ENCODE results near the gene ADAMTS2.

The ADAMTS2 gene

DNA sequence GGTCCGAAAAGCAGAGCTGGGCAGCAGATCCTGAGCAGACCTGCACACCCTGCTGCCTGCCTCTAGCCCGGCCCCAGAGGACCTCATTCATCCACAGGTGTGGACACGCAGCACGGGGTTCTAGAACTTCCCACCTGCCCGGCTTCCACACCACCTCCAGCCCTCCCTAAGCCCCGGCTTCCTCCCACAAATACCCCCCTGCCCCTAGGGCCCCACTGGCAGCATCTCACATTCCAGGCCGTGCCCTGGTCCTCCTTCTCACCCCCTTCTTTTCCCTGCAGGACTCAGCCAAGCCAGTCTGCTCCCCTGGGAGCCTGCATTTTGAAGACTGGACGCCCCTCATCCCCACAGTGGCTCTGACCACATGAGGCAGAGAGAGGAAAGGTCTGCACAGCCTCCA is 138.9 kb downstream of the ADAMTS2 start:
- no peak overlapping the region for H3K4me3 ChIP-seq (ENCODE audit: low read length)
- peaks cover 4% of the 10 kb centered on the region; the same call in 1 of the 2 replicates for H3K4me1 ChIP-seq (ENCODE audit: insufficient read depth, low read length)
- H3K27me3 ChIP-seq (ENCODE audit: insufficient read depth, low read length) = no peaks in the 10 kb centered on the region
- no peaks in the 10 kb centered on the region for H3K9me3 ChIP-seq (ENCODE audit: insufficient read depth, low read depth, low read length)
- no peak overlapping the region for H3K27ac ChIP-seq (ENCODE audit: low read depth, low read length)
- WGBS = 84% methylated on average over 8 of the region's 8 CpGs
- no peak overlapping the region; the same call in 1 of the 2 replicates for H3K9ac ChIP-seq (ENCODE audit: low read depth, low read length)
- H3K36me3 ChIP-seq (ENCODE audit: insufficient read depth, low read length) = no peaks in the 10 kb centered on the region

DNA sequence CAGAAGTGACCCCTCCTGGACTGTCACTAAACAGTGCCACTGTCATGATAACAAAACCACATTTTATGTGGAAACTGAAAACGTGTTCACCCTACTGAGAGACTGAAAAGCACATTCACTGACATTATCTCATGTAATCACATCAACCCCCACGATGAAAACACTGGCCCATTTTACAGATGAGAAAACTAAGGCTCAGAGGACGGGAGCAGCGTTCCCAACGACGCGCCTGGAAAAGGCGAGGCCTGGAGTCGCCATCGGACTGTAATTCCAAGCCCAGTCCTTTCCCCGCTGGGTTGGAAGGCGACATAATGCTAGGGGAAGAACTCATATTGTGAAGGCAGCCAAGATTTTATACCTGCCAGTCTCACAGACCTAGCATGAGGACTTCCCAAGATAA is 140.0 kb downstream of the ADAMTS2 start:
- WGBS = 92% methylated on average over 12 of the region's 12 CpGs
- Histone ChIP-seq H3K4me1 (ENCODE audit: insufficient read depth, low read length) (peaks cover 4% of the 10 kb centered on the region; the same call in 1 of the 2 replicates), H3K27ac (ENCODE audit: low read depth, low read length) (no peak overlapping the region), H3K4me3 (ENCODE audit: low read length) (no peak overlapping the region), H3K36me3 (ENCODE audit: insufficient read depth, low read length) (no peaks in the 10 kb centered on the region), H3K27me3 (ENCODE audit: insufficient read depth, low read length) (no peaks in the 10 kb centered on the region), H3K9ac (ENCODE audit: low read depth, low read length) (no peak overlapping the region), H3K9me3 (ENCODE audit: insufficient read depth, low read depth, low read length) (no peaks in the 10 kb centered on the region)

DNA sequence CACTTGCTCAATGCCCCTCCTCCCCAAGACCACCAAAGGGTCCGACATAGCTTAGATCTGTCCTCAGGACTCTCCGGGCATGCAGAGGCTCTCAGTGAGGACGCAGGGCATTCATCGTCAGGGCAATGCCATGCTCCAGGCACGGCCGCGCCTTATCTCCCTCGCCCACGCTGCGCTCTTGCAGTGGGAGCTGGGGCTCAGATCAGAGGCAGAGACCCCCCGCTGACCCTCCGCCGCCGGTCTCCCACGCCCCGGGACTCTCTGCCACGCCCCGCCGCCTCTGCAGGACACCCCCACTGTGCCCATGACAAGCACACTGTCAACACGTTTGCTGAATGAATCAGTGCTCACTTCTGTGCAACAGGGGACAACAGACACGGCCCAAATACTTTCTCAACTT is 140.7 kb downstream of the ADAMTS2 start:
- Histone ChIP-seq H3K9ac (ENCODE audit: low read depth, low read length) (no peak overlapping the region), H3K9me3 (ENCODE audit: insufficient read depth, low read depth, low read length) (no peaks in the 10 kb centered on the region), H3K4me3 (ENCODE audit: low read length) (no peak overlapping the region), H3K27me3 (ENCODE audit: insufficient read depth, low read length) (no peaks in the 10 kb centered on the region), H3K36me3 (ENCODE audit: insufficient read depth, low read length) (no peaks in the 10 kb centered on the region), H3K27ac (ENCODE audit: low read depth, low read length) (no peak overlapping the region), H3K4me1 (ENCODE audit: insufficient read depth, low read length) (peaks cover 4% of the 10 kb centered on the region; the same call in 1 of the 2 replicates)
- WGBS = 87% methylated on average over 21 of the region's 21 CpGs

DNA sequence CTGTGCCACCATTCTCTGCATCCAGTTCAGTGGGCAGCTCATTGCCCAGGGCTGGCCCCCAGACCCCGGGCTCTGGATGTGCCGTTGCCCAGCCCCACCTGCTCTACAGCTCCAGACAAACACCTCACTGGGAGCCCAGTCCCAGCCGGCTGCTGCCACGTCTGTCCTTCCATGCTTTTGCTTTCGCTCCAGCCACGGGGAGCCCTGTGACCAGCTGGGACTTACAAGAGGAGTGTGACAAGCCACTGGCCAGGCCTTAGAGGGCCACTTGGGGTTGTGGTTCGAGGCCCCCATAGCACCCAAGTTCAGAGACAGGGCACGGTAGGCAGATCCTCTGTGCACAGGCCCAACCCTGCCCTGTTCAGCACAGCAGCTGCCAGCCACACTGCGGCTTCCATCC is 142.0 kb downstream of the ADAMTS2 start:
- no peaks in the 10 kb centered on the region for H3K27me3 ChIP-seq (ENCODE audit: insufficient read depth, low read length)
- H3K4me3 ChIP-seq (ENCODE audit: low read length) = no peak overlapping the region
- H3K4me1 ChIP-seq (ENCODE audit: insufficient read depth, low read length) = peaks cover 4% of the 10 kb centered on the region; the same call in 1 of the 2 replicates
- no peaks in the 10 kb centered on the region for H3K36me3 ChIP-seq (ENCODE audit: insufficient read depth, low read length)
- no peak overlapping the region for H3K9ac ChIP-seq (ENCODE audit: low read depth, low read length)
- H3K27ac ChIP-seq (ENCODE audit: low read depth, low read length) = no peak overlapping the region
- WGBS = 93% methylated on average over 9 of the region's 9 CpGs
- H3K9me3 ChIP-seq (ENCODE audit: insufficient read depth, low read depth, low read length) = no peaks in the 10 kb centered on the region

DNA sequence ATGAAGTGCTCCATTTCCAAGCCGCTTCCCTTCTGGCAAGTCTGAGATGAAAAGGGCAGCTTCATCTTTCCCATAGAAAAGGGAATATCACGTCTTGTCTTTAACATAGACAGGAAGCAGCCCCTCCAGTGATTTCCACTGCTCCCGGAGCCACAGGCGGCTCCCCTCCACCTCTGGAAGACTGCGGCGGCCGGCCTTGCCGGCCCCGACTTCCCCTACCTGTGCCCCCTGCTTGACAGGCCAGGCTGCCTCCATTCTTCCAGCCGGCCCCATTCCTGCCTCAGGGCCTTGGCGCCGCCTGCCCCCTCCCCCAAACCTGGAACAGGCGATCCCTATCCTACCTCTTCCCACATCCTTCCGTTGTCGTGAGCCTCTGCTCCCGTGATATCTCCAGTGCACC is 143.3 kb downstream of the ADAMTS2 start:
- H3K27ac ChIP-seq (ENCODE audit: low read depth, low read length) = no peak overlapping the region

DNA sequence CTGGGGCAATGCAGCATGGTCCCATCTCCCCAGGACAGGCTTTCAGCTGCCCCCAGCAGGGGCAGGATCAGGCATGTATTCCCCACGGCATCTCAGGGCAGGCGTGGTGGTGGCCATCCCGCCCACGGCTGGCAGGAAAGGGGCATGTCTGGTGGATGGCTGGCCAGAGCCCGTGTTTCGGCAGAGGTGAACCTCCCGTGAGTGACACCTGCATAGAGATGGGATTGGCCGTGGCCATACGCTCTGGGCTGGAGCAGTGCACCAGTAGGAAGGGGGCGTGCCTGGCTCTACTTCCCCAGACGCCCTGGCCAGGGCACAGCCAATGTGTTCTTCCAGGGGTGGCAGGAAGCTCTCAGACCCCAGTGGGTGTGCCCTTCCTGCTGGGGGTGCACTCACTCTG is 146.0 kb downstream of the ADAMTS2 start:
- 94% methylated on average over 11 of the region's 11 CpGs for WGBS
- H3K4me1 ChIP-seq (ENCODE audit: insufficient read depth, low read length) = no peaks in the 10 kb centered on the region
- H3K27me3 ChIP-seq (ENCODE audit: insufficient read depth, low read length) = no peaks in the 10 kb centered on the region
- no peak overlapping the region for H3K9ac ChIP-seq (ENCODE audit: low read depth, low read length)
- no peak overlapping the region for H3K27ac ChIP-seq (ENCODE audit: low read depth, low read length)
- no peak overlapping the region for H3K4me3 ChIP-seq (ENCODE audit: low read length)
- H3K36me3 ChIP-seq (ENCODE audit: insufficient read depth, low read length) = no peaks in the 10 kb centered on the region
- no peaks in the 10 kb centered on the region for H3K9me3 ChIP-seq (ENCODE audit: insufficient read depth, low read depth, low read length)

More for the DNA sequence above, 143.3 kb downstream of the ADAMTS2 start:
- H3K9ac ChIP-seq (ENCODE audit: low read depth, low read length) = no peak overlapping the region
- no peaks in the 10 kb centered on the region for H3K36me3 ChIP-seq (ENCODE audit: insufficient read depth, low read length)
- peaks cover 2% of the 10 kb centered on the region; the same call in 1 of the 2 replicates for H3K4me1 ChIP-seq (ENCODE audit: insufficient read depth, low read length)
- 88% methylated on average over 16 of the region's 16 CpGs for WGBS
- no peak overlapping the region for H3K4me3 ChIP-seq (ENCODE audit: low read length)
- no peaks in the 10 kb centered on the region for H3K9me3 ChIP-seq (ENCODE audit: insufficient read depth, low read depth, low read length)
- H3K27me3 ChIP-seq (ENCODE audit: insufficient read depth, low read length) = no peaks in the 10 kb centered on the region

DNA sequence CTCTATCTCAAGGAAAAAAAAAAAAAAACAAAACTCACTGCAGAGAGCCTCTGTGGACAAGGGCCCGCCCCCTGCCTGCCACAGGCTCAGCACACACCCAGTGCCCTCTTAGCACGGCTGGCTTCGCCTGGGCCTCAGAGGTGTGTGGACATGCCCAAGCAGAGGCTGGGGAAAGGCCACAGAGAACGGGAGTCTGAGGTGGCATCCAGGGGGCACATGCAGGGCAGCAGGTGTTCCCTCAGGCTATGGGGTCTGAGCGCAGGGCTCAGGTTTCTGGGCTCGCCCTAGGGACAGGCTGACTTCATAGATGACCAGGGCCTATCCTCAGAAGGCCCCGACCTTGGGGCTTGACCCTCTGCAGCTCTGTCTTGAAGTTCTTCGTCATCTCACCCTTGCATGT is 146.4 kb downstream of the ADAMTS2 start:
- no peaks in the 10 kb centered on the region for H3K27me3 ChIP-seq (ENCODE audit: insufficient read depth, low read length)
- H3K4me1 ChIP-seq (ENCODE audit: insufficient read depth, low read length) = no peaks in the 10 kb centered on the region
- no peaks in the 10 kb centered on the region for H3K36me3 ChIP-seq (ENCODE audit: insufficient read depth, low read length)
- 92% methylated on average over 8 of the region's 8 CpGs for WGBS
- no peak overlapping the region for H3K27ac ChIP-seq (ENCODE audit: low read depth, low read length)
- no peaks in the 10 kb centered on the region for H3K9me3 ChIP-seq (ENCODE audit: insufficient read depth, low read depth, low read length)
- H3K9ac ChIP-seq (ENCODE audit: low read depth, low read length) = no peak overlapping the region
- no peak overlapping the region for H3K4me3 ChIP-seq (ENCODE audit: low read length)

DNA sequence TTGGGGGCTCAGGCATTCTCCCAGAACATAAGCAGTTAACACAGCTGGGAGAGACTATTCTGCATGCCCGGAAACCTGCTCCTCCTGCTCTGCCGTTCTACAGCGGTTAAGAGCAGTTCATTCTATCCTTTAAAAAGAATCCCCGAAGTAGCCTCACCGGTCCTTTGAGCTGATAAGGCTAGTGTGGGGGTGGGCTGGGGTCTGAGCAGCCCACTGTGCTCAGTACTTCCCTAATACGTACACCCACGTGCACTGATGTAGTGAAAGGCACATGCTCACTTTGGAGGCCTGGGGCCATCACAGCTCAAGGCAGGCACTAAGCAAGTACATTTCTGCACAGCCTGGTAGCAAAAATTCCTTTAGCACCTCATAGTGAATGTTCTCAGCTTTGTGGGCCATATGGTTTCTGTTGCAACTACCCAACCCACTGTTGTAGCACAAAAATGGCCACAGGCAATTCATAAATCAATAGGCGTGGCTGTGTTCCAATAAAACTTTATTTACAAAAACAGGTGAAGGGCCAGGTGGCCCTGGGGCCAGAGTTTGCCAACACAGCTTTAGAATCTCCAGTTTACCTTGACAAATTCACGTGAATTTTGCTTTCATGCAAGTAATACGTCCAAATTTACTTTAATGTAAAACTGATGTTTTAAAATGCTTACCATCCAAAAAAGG is 148.7 kb downstream of the ADAMTS2 start:
- Histone ChIP-seq H3K9ac (ENCODE audit: low read depth, low read length) (no peak overlapping the region), H3K27me3 (ENCODE audit: insufficient read depth, low read length) (no peaks in the 10 kb centered on the region), H3K27ac (ENCODE audit: low read depth, low read length) (no peak overlapping the region), H3K9me3 (ENCODE audit: insufficient read depth, low read depth, low read length) (no peaks in the 10 kb centered on the region), H3K4me1 (ENCODE audit: insufficient read depth, low read length) (no peaks in the 10 kb centered on the region), H3K4me3 (ENCODE audit: low read length) (no peak overlapping the region), H3K36me3 (ENCODE audit: insufficient read depth, low read length) (no peaks in the 10 kb centered on the region)
- WGBS = 92% methylated on average over 10 of the region's 10 CpGs

DNA sequence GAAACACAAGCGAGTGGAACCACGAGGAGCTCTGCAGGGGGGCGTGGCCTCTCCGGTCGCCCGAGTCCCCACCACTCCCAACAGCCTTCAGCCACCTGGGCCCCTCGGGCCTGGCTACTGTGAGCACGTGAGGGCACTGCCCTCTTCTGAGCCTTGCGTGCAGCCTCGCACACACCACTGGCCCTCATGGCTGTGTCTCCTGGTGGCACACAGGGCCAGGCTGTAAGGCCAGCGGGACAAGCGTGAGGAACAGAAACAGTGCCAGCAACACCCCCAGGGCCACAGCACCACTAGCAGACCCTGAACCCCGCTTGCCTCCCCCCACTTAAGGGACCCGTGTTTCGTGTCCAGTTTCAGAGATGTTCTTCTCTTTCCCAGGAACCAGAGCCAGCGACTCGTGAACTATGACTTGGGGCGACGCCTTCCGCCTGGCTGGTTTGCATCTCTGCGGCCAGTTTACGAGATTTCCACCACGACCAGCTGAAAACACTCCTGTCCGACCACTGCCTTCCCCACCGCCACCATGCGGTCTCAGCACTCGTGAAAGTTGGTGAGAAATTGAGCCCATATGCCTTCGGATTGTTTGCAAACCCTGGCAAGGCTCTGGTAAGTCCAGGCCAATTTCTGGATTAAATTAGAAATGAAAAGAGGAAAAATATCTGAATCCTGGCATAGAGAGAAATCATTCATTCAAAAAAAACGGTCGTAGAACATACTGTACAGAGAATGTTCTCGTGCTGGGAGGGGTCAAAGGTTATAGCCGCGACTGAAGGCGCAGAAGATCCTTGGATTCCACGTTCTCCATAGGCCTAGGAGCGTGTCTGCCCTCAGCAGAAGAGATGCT is 149.5 kb downstream of the ADAMTS2 start:
- H3K27me3 ChIP-seq (ENCODE audit: insufficient read depth, low read length) = no peaks in the 10 kb centered on the region
- WGBS = 91% methylated on average over 36 of the region's 36 CpGs

DNA sequence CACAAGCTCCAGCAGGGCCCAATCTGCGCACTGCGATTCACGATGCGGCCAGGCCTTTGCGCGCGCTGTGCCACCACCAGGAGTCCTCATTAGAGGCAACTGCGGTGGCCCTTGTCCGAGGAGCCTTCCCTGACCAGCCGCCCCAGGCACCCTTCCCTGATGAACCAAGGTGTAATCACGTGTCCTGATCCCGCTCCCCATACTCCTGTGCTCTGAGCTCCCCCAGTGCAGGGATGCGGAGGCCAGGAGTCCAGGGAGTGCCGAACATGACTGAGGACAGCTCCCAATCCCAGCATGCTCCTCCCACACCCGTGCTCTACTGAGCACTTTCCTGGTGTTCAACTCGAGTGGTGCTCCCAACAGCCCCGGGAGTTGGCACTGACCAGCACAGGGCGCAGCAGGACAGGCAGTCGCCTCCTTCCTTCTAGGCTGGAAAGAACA is 150.3 kb downstream of the ADAMTS2 start:
- no peak overlapping the region; the same call in 1 of the 2 replicates for H3K9ac ChIP-seq (ENCODE audit: low read depth, low read length)
- H3K27ac ChIP-seq (ENCODE audit: low read depth, low read length) = no peak overlapping the region
- H3K36me3 ChIP-seq (ENCODE audit: insufficient read depth, low read length) = no peaks in the 10 kb centered on the region
- peaks cover 7% of the 10 kb centered on the region for H3K4me1 ChIP-seq (ENCODE audit: insufficient read depth, low read length)
- H3K27me3 ChIP-seq (ENCODE audit: insufficient read depth, low read length) = no peaks in the 10 kb centered on the region
- WGBS = 93% methylated on average over 19 of the region's 19 CpGs
- H3K4me3 ChIP-seq (ENCODE audit: low read length) = no peak overlapping the region
- H3K9me3 ChIP-seq (ENCODE audit: insufficient read depth, low read depth, low read length) = no peaks in the 10 kb centered on the region

More for the DNA sequence above, 149.5 kb downstream of the ADAMTS2 start:
- Histone ChIP-seq H3K4me1 (ENCODE audit: insufficient read depth, low read length) (peaks cover 3% of the 10 kb centered on the region), H3K9ac (ENCODE audit: low read depth, low read length) (no peak overlapping the region), H3K9me3 (ENCODE audit: insufficient read depth, low read depth, low read length) (no peaks in the 10 kb centered on the region), H3K36me3 (ENCODE audit: insufficient read depth, low read length) (no peaks in the 10 kb centered on the region), H3K4me3 (ENCODE audit: low read length) (no peak overlapping the region), H3K27ac (ENCODE audit: low read depth, low read length) (no peak overlapping the region)

DNA sequence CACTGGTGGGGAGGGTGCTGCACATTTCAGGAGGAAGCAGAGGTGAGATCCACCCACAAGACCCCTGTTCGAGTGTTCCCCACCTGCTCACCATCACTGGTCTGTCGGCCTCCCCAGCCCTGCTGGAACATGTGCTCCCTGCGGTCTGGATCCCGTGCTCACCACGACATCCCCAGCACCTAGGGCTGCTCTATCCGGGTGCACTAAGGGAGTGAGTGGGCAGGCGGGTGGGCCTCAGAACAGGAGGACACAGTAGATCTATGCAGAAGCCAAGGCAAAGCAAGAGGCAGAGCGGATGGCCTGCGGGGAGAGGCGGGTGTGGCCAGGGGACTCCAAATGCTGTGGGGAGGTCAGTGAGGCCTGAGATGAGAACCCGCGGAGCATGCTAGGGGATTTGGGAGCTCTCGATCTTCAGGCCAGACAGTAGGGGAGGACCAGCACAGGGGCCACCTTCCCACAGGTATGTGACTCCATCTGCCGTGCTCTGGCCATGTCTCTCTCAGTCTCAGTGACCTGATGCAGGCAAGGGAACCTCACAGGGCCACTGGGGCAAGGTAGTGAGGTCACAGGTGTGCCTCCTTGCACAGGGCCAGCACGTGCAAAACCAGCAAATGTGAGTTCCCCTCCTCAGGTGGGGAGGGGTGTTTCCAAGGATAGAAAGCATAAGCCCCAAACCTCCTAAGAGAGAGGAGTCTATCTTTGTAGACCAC is 150.9 kb downstream of the ADAMTS2 start:
- Histone ChIP-seq H3K9me3 (ENCODE audit: insufficient read depth, low read depth, low read length) (no peaks in the 10 kb centered on the region), H3K4me1 (ENCODE audit: insufficient read depth, low read length) (peaks cover 7% of the 10 kb centered on the region), H3K36me3 (ENCODE audit: insufficient read depth, low read length) (no peaks in the 10 kb centered on the region), H3K4me3 (ENCODE audit: low read length) (no peak overlapping the region), H3K27ac (ENCODE audit: low read depth, low read length) (no peak overlapping the region), H3K27me3 (ENCODE audit: insufficient read depth, low read length) (no peaks in the 10 kb centered on the region), H3K9ac (ENCODE audit: low read depth, low read length) (no peak overlapping the region)
- 92% methylated on average over 15 of the region's 15 CpGs for WGBS
